GM12878 (cell line): ENCODE measurements around the gene SNRPA. TPM values are rescaled to one million over a fixed set of nuclear protein-coding genes. Genes with fewer than 3 reads are reported as not detected.

Source experiments
- ATAC-seq: fragments of 200-7000 bp; cut with Tn5 transposase; 3 replicates; pipeline ENCODE4 v1.9.1; 2020; ENCODE audit warnings: mild to moderate bottlenecking, moderate library complexity
- BruUV-seq: library from RNA; stranded (reverse); fragments of 400-500 nt; replicated peaks from 2 replicates; lab custom pipeline; 2021; lab: Mats Ljungman, UMichigan
- CTCF ChIA-PET: fragments of 300-600 bp; sonication (Branson Sonifier 250); formaldehyde crosslinking; extraction: SDS; loops from one replicate; lab custom pipeline; 2021; ENCODE audit warnings: inconsistent platforms; lab: Yijun Ruan, JAX
- POLR2A ChIA-PET: fragments of 350-600 bp; formaldehyde crosslinking; extraction: SDS; loops from one replicate; lab custom pipeline; 2021; ENCODE audit warnings: inconsistent platforms; lab: Charles Lee
- RAD21 ChIA-PET: fragments of 300-600 bp; sonication (Branson Sonifier 250); formaldehyde crosslinking; loops from one replicate; lab custom pipeline; 2023; ENCODE audit warnings: antibody characterized with exemption; ENCODE audit not compliant: unreplicated experiment; lab: Charles Lee
- SMC1A ChIA-PET: fragments of 300-600 bp; sonication (Branson Sonifier 250); formaldehyde crosslinking; loops from one replicate; lab custom pipeline; 2023; ENCODE audit not compliant: unreplicated experiment, uncharacterized antibody; lab: Charles Lee
- DNase-seq: peaks from one replicate; pipeline ENCODE4 v3.0.0-alpha.2; 2011; ENCODE audit warnings: low read depth, low spot score
- FAIRE-seq: peaks from 3 replicates; lab custom pipeline; 2011; peaks lifted over from hg19 to GRCh38; lab: Jason Lieb, UNC
- H2AFZ ChIP-seq: 2 replicates; pipeline ENCODE4 v1.6.0; 2011; ENCODE audit warnings: low read depth, low read length, control low read depth; ENCODE audit not compliant: control insufficient read depth
- H3K27ac ChIP-seq: 2 replicates; pipeline ENCODE4 v1.5.1; 2011; ENCODE audit warnings: control low read depth; ENCODE audit not compliant: control insufficient read depth, insufficient read depth
- H3K27me3 ChIP-seq, 2 experiments: replicated peaks in 1 of 2; 2 replicates each; pipeline versions ENCODE4 v1.6.0 to v1.6.1; 2011; ENCODE audit warnings: low read length in 1 of 2; ENCODE audit not compliant: control insufficient read depth in 2 of 2, insufficient read depth in 2 of 2
- H3K36me3 ChIP-seq, 2 experiments: 2 replicates each; pipeline ENCODE4 v1.5.1; 2011; ENCODE audit warnings: low read length in 1 of 2; ENCODE audit not compliant: control insufficient read depth in 2 of 2, insufficient read depth in 2 of 2
- H3K4me1 ChIP-seq: 2 replicates; pipeline ENCODE4 v1.6.1; 2011; ENCODE audit warnings: mild to moderate bottlenecking, low read length, moderate library complexity, mixed read lengths; ENCODE audit not compliant: control insufficient read depth, insufficient read depth
- H3K4me2 ChIP-seq: 2 replicates; pipeline ENCODE4 v1.6.0; 2011; ENCODE audit warnings: control low read depth; ENCODE audit not compliant: control insufficient read depth, insufficient read depth
- H3K4me3 ChIP-seq: fragments of 200-600 bp; sonication (generic); 2 replicates; pipeline ENCODE4 v1.5.1; 2016
- H3K79me2 ChIP-seq: 2 replicates; pipeline ENCODE4 v1.6.0; 2011; ENCODE audit warnings: low read length; ENCODE audit not compliant: control insufficient read depth, insufficient read depth
- H3K9ac ChIP-seq: 2 replicates; pipeline ENCODE4 v1.8.0; 2011; ENCODE audit warnings: low read length, control low read depth, mixed read lengths; ENCODE audit not compliant: control insufficient read depth, insufficient read depth
- H3K9me3 ChIP-seq: replicated peaks from 3 replicates; pipeline ENCODE4 v1.5.1; 2011; ENCODE audit warnings: mild to moderate bottlenecking, low read length; ENCODE audit not compliant: control insufficient read depth, insufficient read depth
- H4K20me1 ChIP-seq: 2 replicates; pipeline ENCODE4 v1.6.0; 2011; ENCODE audit not compliant: control insufficient read depth, insufficient read depth
- ATF7 ChIP-seq: fragments of 450-650 bp; IDR thresholded peaks from 2 replicates; pipeline ENCODE4 v1.6.1; 2016; ENCODE audit warnings: low read depth, mild to moderate bottlenecking
- BCLAF1 ChIP-seq: fragments of 450-650 bp; IDR thresholded peaks from 2 replicates; pipeline ENCODE4 v1.6.1; 2017; ENCODE audit warnings: antibody characterized with exemption, mild to moderate bottlenecking, moderate library complexity
- CUX1 ChIP-seq: IDR thresholded peaks from 2 replicates; pipeline ENCODE4 v1.6.1; 2012; ENCODE audit warnings: improper control_type of control experiment, low read depth, low read length; ENCODE audit not compliant: insufficient replicate concordance
- RCOR1 ChIP-seq: conservative IDR thresholded peaks from 2 replicates; pipeline ENCODE4 v1.6.1; 2012; ENCODE audit warnings: low read depth, low read length, improper control_type of control experiment
- ZBTB4 ChIP-seq: fragments of 450-650 bp; formaldehyde crosslinking; IDR thresholded peaks from 2 replicates; pipeline ENCODE4 v1.4.0; 2022; ENCODE audit warnings: mild to moderate bottlenecking, moderate library complexity
- ZNF592 ChIP-seq: fragments of 450-650 bp; IDR thresholded peaks from 2 replicates; pipeline ENCODE4 v1.6.1; 2017; ENCODE audit warnings: mild to moderate bottlenecking, moderate library complexity
- ZSCAN29 ChIP-seq: fragments of 450-650 bp; IDR thresholded peaks from 2 replicates; pipeline ENCODE4 v1.6.1; 2017; ENCODE audit warnings: mild to moderate bottlenecking, moderate library complexity
- WGBS: methylation state at CpG from one replicate; pipeline ENCODE4 v1.1.6; 2016; ENCODE audit warnings: low lambda C conversion rate; ENCODE audit not compliant: insufficient replicate concordance, insufficient coverage; ENCODE audit errors: missing lambda C conversion rate; 5-methylcytosine and 5-hydroxymethylcytosine counted together
- in situ Hi-C: fragments of 300-500 bp; cut with MboI; formaldehyde crosslinking; loops from 9 replicates; pipeline ENCODE4 v1.14.3; 2018; ENCODE audit warnings: mixed read lengths
- intact Hi-C: fragments of 100-400 bp; cut with micrococcal nuclease; formaldehyde crosslinking; loops from one replicate; pipeline ENCODE4 v1.14.2; 2022; ENCODE audit not compliant: unreplicated experiment
- polyA plus RNA-seq, 11 experiments: library from polyadenylated mRNA; depleted of rRNA in 4 of 11; unstranded in 6 of 11; stranded (reverse) in 5 of 11; fragments of >200 nt; fragmentation: Nextera tagmentation in 4 of 11; fragmentation: Illumina TruSeq in 1 of 11; extraction: Ambion mirVana in 4 of 11; extraction: Trizol in 1 of 11; gene quantifications; 1 replicate in 1 of 11; 2 replicates in 10 of 11; pipeline versions ENCODE4 v1.2.1 to v1.2.3, GENCODE V29; 2011 to 2016; ENCODE audit warnings: inconsistent platforms in 2 of 11, missing spikeins in 2 of 11, low read depth in 1 of 11
- total RNA-seq, 4 experiments: library from RNA; depleted of rRNA in 3 of 4; stranded (reverse); fragments of >200 nt in 3 of 4; fragmentation: Illumina TruSeq in 1 of 4; extraction: Trizol in 1 of 4; gene quantifications; 2 replicates each; pipeline versions ENCODE4 v1.2.1 to v1.2.3, GENCODE V29; 2013 to 2021

Gene SNRPA
- total and polyA plus RNA-seq, 10 of the 15 experiments (the other 5 are each of a cell fraction or from before 2014, with no cell fraction given), result 14.8 to 299 (median 202) TPM

- ATAC-seq (no peak), DNase-seq (no peak), FAIRE-seq (no peak)
- no peak overlapping the region for H3K9ac ChIP-seq
- RAD21 ChIA-PET, result no interaction called here
- no peaks in the 10 kb centered on the region for H4K20me1 ChIP-seq
- POLR2A ChIA-PET, result no interaction called here
- 92% methylated on average over 13 of the region's 14 CpGs for WGBS
- H3K27me3 ChIP-seq, result no peaks in the 10 kb centered on the region
- no peaks in the 10 kb centered on the region for H3K36me3 ChIP-seq
- in situ Hi-C loops (no loop called here), intact Hi-C loops (no loop called here)
- BruUV-seq, result no TSS peak
- SMC1A ChIA-PET, result interaction anchor here (1.3 kb wide), 1 partner anchor 15 kb away, joined by 6 read pairs; the partner anchor contains the start of gene EGLN2
- CTCF ChIA-PET, result no interaction called here
- H3K4me3 ChIP-seq, result no peak overlapping the region
- H3K4me2 ChIP-seq, result no peak overlapping the region
- H3K27ac ChIP-seq, result no peak overlapping the region
- H3K9me3 ChIP-seq, result no peaks in the 10 kb centered on the region
- peaks cover 11% of the 10 kb centered on the region for H3K79me2 ChIP-seq
- TF ChIP-seq BCLAF1 (no peak), ZSCAN29 (no peak), ATF7 (no peak), RCOR1 (no peak), CUX1 (no peak), ZBTB4 (no peak), ZNF592 (no peak)
- peaks cover 23% of the 10 kb centered on the region for H3K4me1 ChIP-seq
- H2AFZ ChIP-seq, result no peak overlapping the region
Measured at GRCh38 chr19:40783711-40784110, 32.7 kb downstream of the SNRPA start.
